ENCODE data around the gene NAB1.

Gene NAB1

GRCh38 chr2:190651413-190651812, 2.5 kb downstream of the NAB1 start:
- H3K4me2 ChIP-seq (ENCODE audit: insufficient read depth, low read length) = peak overlapping the region; percentile 78
- peaks cover 30% of the 10 kb centered on the region for H3K4me1 ChIP-seq (ENCODE audit: insufficient read depth, low read length)
- TF ChIP-seq, protein P1, sequence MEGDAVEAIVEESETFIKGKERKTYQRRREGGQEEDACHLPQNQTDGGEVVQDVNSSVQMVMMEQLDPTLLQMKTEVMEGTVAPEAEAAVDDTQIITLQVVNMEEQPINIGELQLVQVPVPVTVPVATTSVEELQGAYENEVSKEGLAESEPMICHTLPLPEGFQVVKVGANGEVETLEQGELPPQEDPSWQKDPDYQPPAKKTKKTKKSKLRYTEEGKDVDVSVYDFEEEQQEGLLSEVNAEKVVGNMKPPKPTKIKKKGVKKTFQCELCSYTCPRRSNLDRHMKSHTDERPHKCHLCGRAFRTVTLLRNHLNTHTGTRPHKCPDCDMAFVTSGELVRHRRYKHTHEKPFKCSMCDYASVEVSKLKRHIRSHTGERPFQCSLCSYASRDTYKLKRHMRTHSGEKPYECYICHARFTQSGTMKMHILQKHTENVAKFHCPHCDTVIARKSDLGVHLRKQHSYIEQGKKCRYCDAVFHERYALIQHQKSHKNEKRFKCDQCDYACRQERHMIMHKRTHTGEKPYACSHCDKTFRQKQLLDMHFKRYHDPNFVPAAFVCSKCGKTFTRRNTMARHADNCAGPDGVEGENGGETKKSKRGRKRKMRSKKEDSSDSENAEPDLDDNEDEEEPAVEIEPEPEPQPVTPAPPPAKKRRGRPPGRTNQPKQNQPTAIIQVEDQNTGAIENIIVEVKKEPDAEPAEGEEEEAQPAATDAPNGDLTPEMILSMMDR (IDR thresholded peaks at IDR 0.05; ENCODE audit: borderline replicate concordance, extremely low read depth, low read length, poor library complexity, severe bottlenecking) = no peak
- TF ChIP-seq EZH2 (IDR thresholded peaks at IDR 0.05; ENCODE audit: borderline replicate concordance, low read depth, low read length, severe bottlenecking) = no peak
- ATAC-seq (ENCODE audit: insufficient read depth, low read depth) (no peak), DNase-seq (no peak)
- H3K9me3 ChIP-seq (ENCODE audit: insufficient read depth, low read length, severe bottlenecking) = no peaks in the 10 kb centered on the region
- no peaks in the 10 kb centered on the region; the same call in 1 of the 2 replicates for H3K36me3 ChIP-seq (ENCODE audit: insufficient read depth, low read length)
- peaks cover 69% of the 10 kb centered on the region for H3K79me2 ChIP-seq (ENCODE audit: insufficient read depth, low read length)
- H3K9ac ChIP-seq (ENCODE audit: low read depth, low read length) = peak overlapping the region; percentile 93
- H3K4me3 ChIP-seq (ENCODE audit: low read depth in 1 of 2, low read length in 2 of 2) = peak overlapping the region; percentile 90; a peak in 1 of 4 replicates
- H2AFZ ChIP-seq (ENCODE audit: low read depth, low read length) = no peak overlapping the region
- no peaks in the 10 kb centered on the region for H3K27me3 ChIP-seq (ENCODE audit: insufficient read depth, low read length, poor library complexity)
- peaks cover 15% of the 10 kb centered on the region; the same call in 1 of the 2 replicates for H4K20me1 ChIP-seq (ENCODE audit: insufficient read depth, low read length)
- no peak overlapping the region for H3K27ac ChIP-seq (ENCODE audit: low read length)

DNA sequence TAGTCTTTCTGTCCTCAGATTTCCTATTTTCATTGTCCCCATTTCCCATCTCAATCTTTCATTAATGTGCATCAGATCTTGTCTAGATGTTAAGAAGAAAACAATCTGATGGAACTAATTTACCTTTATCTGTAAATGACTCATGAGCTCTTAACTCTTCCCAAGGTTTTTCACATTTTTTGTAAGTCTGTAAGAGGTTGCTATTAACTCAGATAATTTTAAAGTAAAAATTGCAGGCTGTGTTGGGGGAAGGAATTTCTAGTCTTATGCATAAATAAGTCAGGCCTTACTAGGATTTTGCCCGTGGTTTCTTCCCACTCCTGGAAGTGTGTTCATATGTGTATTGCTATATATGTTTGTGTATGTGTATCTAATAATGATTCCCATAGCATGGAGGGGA, 4.3 kb downstream of the NAB1 start:
- Histone ChIP-seq H3K4me1 (ENCODE audit: insufficient read depth, low read length) (peaks cover 24% of the 10 kb centered on the region), H3K27ac (ENCODE audit: low read length) (no peak overlapping the region), H2AFZ (ENCODE audit: low read depth, low read length) (no peak overlapping the region), H3K9me3 (ENCODE audit: insufficient read depth, low read length, severe bottlenecking) (no peaks in the 10 kb centered on the region), H4K20me1 (ENCODE audit: insufficient read depth, low read length) (peaks cover 24% of the 10 kb centered on the region; the same call in 1 of the 2 replicates), H3K4me2 (ENCODE audit: insufficient read depth, low read length) (no peak overlapping the region), H3K36me3 (ENCODE audit: insufficient read depth, low read length) (no peaks in the 10 kb centered on the region; the same call in 1 of the 2 replicates), H3K79me2 (ENCODE audit: insufficient read depth, low read length) (peaks cover 87% of the 10 kb centered on the region), H3K27me3 (ENCODE audit: insufficient read depth, low read length, poor library complexity) (no peaks in the 10 kb centered on the region), H3K9ac (ENCODE audit: low read depth, low read length) (no peak overlapping the region), H3K4me3 (ENCODE audit: low read depth in 1 of 2, low read length in 2 of 2) (no peak overlapping the region)
- DNase-seq (no peak), ATAC-seq (ENCODE audit: insufficient read depth, low read depth) (no peak)
- TF ChIP-seq, protein P1 (IDR thresholded peaks at IDR 0.05; ENCODE audit: borderline replicate concordance, extremely low read depth, low read length, poor library complexity, severe bottlenecking) = no peak
- no peak for TF ChIP-seq EZH2 (IDR thresholded peaks at IDR 0.05; ENCODE audit: borderline replicate concordance, low read depth, low read length, severe bottlenecking)

- no peak for ATAC-seq (ENCODE audit: insufficient read depth, low read depth)
- Histone ChIP-seq H3K27me3 (ENCODE audit: insufficient read depth, low read length, poor library complexity) (no peaks in the 10 kb centered on the region), H3K79me2 (ENCODE audit: insufficient read depth, low read length) (peaks cover 94% of the 10 kb centered on the region), H3K4me2 (ENCODE audit: insufficient read depth, low read length) (no peak overlapping the region), H3K27ac (ENCODE audit: low read length) (no peak overlapping the region), H3K36me3 (ENCODE audit: insufficient read depth, low read length) (peaks cover 5% of the 10 kb centered on the region), H3K9ac (ENCODE audit: low read depth, low read length) (no peak overlapping the region), H3K4me1 (ENCODE audit: insufficient read depth, low read length) (peaks cover 28% of the 10 kb centered on the region), H3K4me3 (ENCODE audit: low read depth in 1 of 2, low read length in 2 of 2) (no peak overlapping the region), H4K20me1 (ENCODE audit: insufficient read depth, low read length) (peaks cover 29% of the 10 kb centered on the region; the same call in 1 of the 2 replicates), H2AFZ (ENCODE audit: low read depth, low read length) (no peak overlapping the region), H3K9me3 (ENCODE audit: insufficient read depth, low read length, severe bottlenecking) (no peaks in the 10 kb centered on the region)
- TF ChIP-seq EZH2 (IDR thresholded peaks at IDR 0.05; ENCODE audit: borderline replicate concordance, low read depth, low read length, severe bottlenecking) = no peak
- TF ChIP-seq, protein P1 (IDR thresholded peaks at IDR 0.05; ENCODE audit: borderline replicate concordance, extremely low read depth, low read length, poor library complexity, severe bottlenecking) = no peak
- DNase-seq = no peak
Measured at GRCh38 chr2:190653931-190654330, 5.0 kb downstream of the NAB1 start.
